ENCODE data around the gene CCR5AS.
"Not testable (repeated sequence)": the region's sequence is repeated elsewhere in the genome, so short reads cannot be mapped to it uniquely, and the experiment has no call there.

Gene CCR5AS

GRCh38 chr3:46405301-46406019 is 1.4 kb downstream of the CCR5AS start:
- DNase-seq (ENCODE audit: low spot score, unreplicated experiment): no peak
- Mint-ChIP-seq H3K4me1 (ENCODE audit: low read depth) (peaks cover 15% of the 10 kb centered on the region), H3K4me3 (ENCODE audit: low read depth) (no peak overlapping the region), H3K9me3 (ENCODE audit: low read depth) (no peaks in the 10 kb centered on the region), H3K36me3 (ENCODE audit: insufficient read depth) (no peaks in the 10 kb centered on the region), H3K27me3 (peaks cover 11% of the 10 kb centered on the region), H3K27ac (no peak overlapping the region)
- TF ChIP-seq CTCF (IDR thresholded peaks at IDR 0.05; ENCODE audit: unreplicated experiment): no peak

GRCh38 chr3:46402902-46403301 is 4.0 kb downstream of the CCR5AS start:
- H3K27me3 Mint-ChIP-seq; H3K9me3 Mint-ChIP-seq (ENCODE audit: low read depth); DNase-seq (ENCODE audit: low spot score, unreplicated experiment); H3K36me3 Mint-ChIP-seq (ENCODE audit: insufficient read depth); H3K27ac Mint-ChIP-seq; H3K4me3 Mint-ChIP-seq (ENCODE audit: low read depth): not testable (repeated sequence)
- H3K4me1 Mint-ChIP-seq (ENCODE audit: low read depth): peaks cover 15% of the 10 kb centered on the region

GRCh38 chr3:46401579-46401978 is 5.3 kb downstream of the CCR5AS start:
- H3K27me3 Mint-ChIP-seq: peaks cover 9% of the 10 kb centered on the region
- no peak overlapping the region for H3K4me3 Mint-ChIP-seq (ENCODE audit: low read depth)
- no peak for TF ChIP-seq CTCF (IDR thresholded peaks at IDR 0.05; ENCODE audit: unreplicated experiment)
- peaks cover 9% of the 10 kb centered on the region for H3K4me1 Mint-ChIP-seq (ENCODE audit: low read depth)
- H3K9me3 Mint-ChIP-seq (ENCODE audit: low read depth): no peaks in the 10 kb centered on the region
- no peak overlapping the region for H3K27ac Mint-ChIP-seq
- no peaks in the 10 kb centered on the region for H3K36me3 Mint-ChIP-seq (ENCODE audit: insufficient read depth)
- DNase-seq (ENCODE audit: low spot score, unreplicated experiment): no peak

GRCh38 chr3:46400846-46401245 is 6.0 kb downstream of the CCR5AS start:
- Mint-ChIP-seq H3K4me1 (ENCODE audit: low read depth) (peaks cover 7% of the 10 kb centered on the region), H3K27me3 (peaks cover 9% of the 10 kb centered on the region), H3K4me3 (ENCODE audit: low read depth) (no peak overlapping the region), H3K9me3 (ENCODE audit: low read depth) (no peaks in the 10 kb centered on the region), H3K27ac (no peak overlapping the region), H3K36me3 (ENCODE audit: insufficient read depth) (no peaks in the 10 kb centered on the region)
- no peak for DNase-seq (ENCODE audit: low spot score, unreplicated experiment)
- no peak for TF ChIP-seq CTCF (IDR thresholded peaks at IDR 0.05; ENCODE audit: unreplicated experiment)

- Mint-ChIP-seq H3K4me3 (ENCODE audit: low read depth) (no peak overlapping the region), H3K36me3 (ENCODE audit: insufficient read depth) (no peaks in the 10 kb centered on the region), H3K9me3 (ENCODE audit: low read depth) (no peaks in the 10 kb centered on the region), H3K27ac (no peak overlapping the region), H3K27me3 (peaks cover 13% of the 10 kb centered on the region), H3K4me1 (ENCODE audit: low read depth) (peaks cover under 1% of the 10 kb centered on the region)
- TF ChIP-seq CTCF (IDR thresholded peaks at IDR 0.05; ENCODE audit: unreplicated experiment): no peak
- DNase-seq (ENCODE audit: low spot score, unreplicated experiment): no peak
Measured at GRCh38 chr3:46400000-46400734, 6.7 kb downstream of the CCR5AS start.

All from progenitor cell of endocrine pancreas (in vitro differentiated cells).